ENCODE data around the gene SLC8A1. TPM values are rescaled to one million over a fixed set of nuclear protein-coding genes. Genes with fewer than 3 reads are reported as not detected.

The SLC8A1 gene
- total RNA-seq, 1 experiment from 2014 or later = not detected

- H3K9ac ChIP-seq (ENCODE audit: low read length) = no peak overlapping the region
- 0 out of 2 replicates have a peak, but pooled peaks cover 2% of the 10 kb centered on the region for H3K27me3 ChIP-seq (ENCODE audit: low read length)
- H3K9me2 ChIP-seq (replicated peaks; ENCODE audit: insufficient read depth, low read length) = no peaks in the 10 kb centered on the region
- H2AFZ ChIP-seq (ENCODE audit: low read length) = no peak overlapping the region
- no peak overlapping the region for H3K4me2 ChIP-seq (ENCODE audit: low read depth, low read length, poor library complexity, severe bottlenecking)
- no peak overlapping the region for H3K4me3 ChIP-seq (ENCODE audit: low read length)
- no peaks in the 10 kb centered on the region for H4K20me1 ChIP-seq (ENCODE audit: insufficient read depth, low read depth, low read length)
- H3K79me2 ChIP-seq (ENCODE audit: low read length) = no peaks in the 10 kb centered on the region
- no peaks in the 10 kb centered on the region for H3K36me3 ChIP-seq (ENCODE audit: insufficient read depth, low read length)
- no peak for DNase-seq
- no peaks in the 10 kb centered on the region for H3K4me1 ChIP-seq (ENCODE audit: low read length)
- H3K9me3 ChIP-seq (ENCODE audit: low read length) = no peaks in the 10 kb centered on the region
- no peak overlapping the region for H3K27ac ChIP-seq (ENCODE audit: low read length)
These were observed 343.0 kb downstream of the SLC8A1 start for GRCh38 chr2:40108851-40109250.

DNA sequence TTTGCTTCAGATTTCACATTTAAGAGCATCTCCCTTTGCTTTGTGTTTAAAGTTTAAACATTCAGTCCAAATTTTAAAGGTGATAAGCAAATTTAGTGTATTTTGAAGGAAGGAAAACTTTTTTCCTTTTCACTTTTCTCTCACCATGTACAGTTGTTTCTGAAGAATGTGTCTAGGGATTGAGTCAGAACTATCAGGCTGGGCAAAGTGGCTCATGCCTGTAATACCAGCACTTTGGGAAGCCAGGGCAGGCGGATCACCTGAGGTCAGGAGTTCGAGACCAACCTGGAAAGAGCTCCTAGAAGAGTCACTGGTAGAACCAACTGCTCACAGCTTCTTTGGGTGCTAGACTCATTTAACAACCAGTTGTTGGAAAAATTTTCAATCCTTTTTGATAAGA lies 345.8 kb downstream of the SLC8A1 start:
- H3K9ac ChIP-seq (ENCODE audit: low read length) = no peak overlapping the region
- H3K79me2 ChIP-seq (ENCODE audit: low read length) = no peaks in the 10 kb centered on the region
- no peaks in the 10 kb centered on the region for H3K9me3 ChIP-seq (ENCODE audit: low read length)
- H3K27ac ChIP-seq (ENCODE audit: low read length) = no peak overlapping the region
- H3K27me3 ChIP-seq (ENCODE audit: low read length) = 0 out of 2 replicates have a peak, but pooled peaks cover 2% of the 10 kb centered on the region
- no peaks in the 10 kb centered on the region for H3K9me2 ChIP-seq (replicated peaks; ENCODE audit: insufficient read depth, low read length)
- no peak overlapping the region for H2AFZ ChIP-seq (ENCODE audit: low read length)
- peaks cover 22% of the 10 kb centered on the region for H3K4me1 ChIP-seq (ENCODE audit: low read length)
- H3K4me2 ChIP-seq (ENCODE audit: low read depth, low read length, poor library complexity, severe bottlenecking) = no peak overlapping the region
- no peak for DNase-seq
- H4K20me1 ChIP-seq (ENCODE audit: insufficient read depth, low read depth, low read length) = no peaks in the 10 kb centered on the region
- no peak overlapping the region for H3K4me3 ChIP-seq (ENCODE audit: low read length)
- H3K36me3 ChIP-seq (ENCODE audit: insufficient read depth, low read length) = no peaks in the 10 kb centered on the region

DNA sequence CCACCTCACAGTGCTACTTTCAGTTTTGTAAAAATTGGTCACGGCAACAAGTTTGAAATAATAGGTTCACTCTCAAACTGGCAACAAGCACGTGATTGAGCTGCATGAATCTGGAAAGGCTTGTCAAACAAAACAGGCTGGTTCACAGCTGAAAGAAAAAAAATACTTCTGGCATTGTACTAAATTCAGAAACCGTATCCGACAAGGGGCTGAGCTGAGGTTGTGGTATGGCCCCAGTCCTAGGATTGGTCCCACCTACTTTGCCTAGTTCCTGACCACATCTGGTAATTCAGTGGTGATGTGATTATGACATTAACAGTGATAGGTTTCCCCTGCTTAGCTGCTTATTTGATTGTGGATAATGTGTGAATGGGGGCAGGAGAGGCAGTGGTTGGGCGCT lies 346.3 kb downstream of the SLC8A1 start:
- no peak overlapping the region for H3K4me2 ChIP-seq (ENCODE audit: low read depth, low read length, poor library complexity, severe bottlenecking)
- no peaks in the 10 kb centered on the region for H3K36me3 ChIP-seq (ENCODE audit: insufficient read depth, low read length)
- H3K27me3 ChIP-seq (ENCODE audit: low read length) = 0 out of 2 replicates have a peak, but pooled peaks cover 2% of the 10 kb centered on the region
- no peak overlapping the region for H3K9ac ChIP-seq (ENCODE audit: low read length)
- no peaks in the 10 kb centered on the region for H3K9me2 ChIP-seq (replicated peaks; ENCODE audit: insufficient read depth, low read length)
- no peaks in the 10 kb centered on the region for H3K79me2 ChIP-seq (ENCODE audit: low read length)
- no peaks in the 10 kb centered on the region for H3K9me3 ChIP-seq (ENCODE audit: low read length)
- H3K27ac ChIP-seq (ENCODE audit: low read length) = no peak overlapping the region
- no peaks in the 10 kb centered on the region for H4K20me1 ChIP-seq (ENCODE audit: insufficient read depth, low read depth, low read length)
- no peak overlapping the region for H3K4me3 ChIP-seq (ENCODE audit: low read length)
- no peak for DNase-seq
- H2AFZ ChIP-seq (ENCODE audit: low read length) = no peak overlapping the region
- peaks cover 27% of the 10 kb centered on the region for H3K4me1 ChIP-seq (ENCODE audit: low read length)

DNA sequence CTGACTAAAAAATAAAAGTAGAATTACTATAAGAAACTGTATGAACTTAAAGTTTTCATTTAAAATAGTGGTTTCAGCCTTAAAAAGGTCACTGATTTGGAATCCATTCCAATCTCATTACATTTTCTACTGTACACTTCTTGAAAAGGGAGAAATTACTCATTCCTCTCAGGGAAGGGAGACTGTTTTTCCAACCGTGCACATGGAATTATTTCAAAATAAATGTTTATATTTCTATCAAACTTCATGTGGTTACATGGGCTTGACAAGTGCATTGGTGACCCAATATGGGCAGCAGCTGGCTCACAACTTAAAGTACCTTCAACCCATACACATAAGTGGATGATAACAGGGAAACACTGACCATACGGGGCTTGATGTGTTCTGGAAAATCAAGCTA lies 348.3 kb downstream of the SLC8A1 start:
- no peaks in the 10 kb centered on the region for H3K9me2 ChIP-seq (replicated peaks; ENCODE audit: insufficient read depth, low read length)
- no peak overlapping the region for H3K27ac ChIP-seq (ENCODE audit: low read length)
- 0 out of 2 replicates have a peak, but pooled peaks cover 2% of the 10 kb centered on the region for H3K27me3 ChIP-seq (ENCODE audit: low read length)
- H3K36me3 ChIP-seq (ENCODE audit: insufficient read depth, low read length) = no peaks in the 10 kb centered on the region
- no peaks in the 10 kb centered on the region for H3K9me3 ChIP-seq (ENCODE audit: low read length)
- peaks cover 36% of the 10 kb centered on the region for H3K4me1 ChIP-seq (ENCODE audit: low read length)
- DNase-seq = no peak
- no peak overlapping the region for H3K4me3 ChIP-seq (ENCODE audit: low read length)
- H3K9ac ChIP-seq (ENCODE audit: low read length) = no peak overlapping the region
- no peaks in the 10 kb centered on the region for H3K79me2 ChIP-seq (ENCODE audit: low read length)
- no peak overlapping the region for H2AFZ ChIP-seq (ENCODE audit: low read length)
- H4K20me1 ChIP-seq (ENCODE audit: insufficient read depth, low read depth, low read length) = no peaks in the 10 kb centered on the region
- no peak overlapping the region for H3K4me2 ChIP-seq (ENCODE audit: low read depth, low read length, poor library complexity, severe bottlenecking)

GRCh38 chr2:40103163-40103562 lies 348.7 kb downstream of the SLC8A1 start:
- no peaks in the 10 kb centered on the region for H3K79me2 ChIP-seq (ENCODE audit: low read length)
- H4K20me1 ChIP-seq (ENCODE audit: insufficient read depth, low read depth, low read length) = no peaks in the 10 kb centered on the region
- H3K36me3 ChIP-seq (ENCODE audit: insufficient read depth, low read length) = no peaks in the 10 kb centered on the region
- no peak overlapping the region for H3K27ac ChIP-seq (ENCODE audit: low read length)
- no peaks in the 10 kb centered on the region for H3K9me2 ChIP-seq (replicated peaks; ENCODE audit: insufficient read depth, low read length)
- H3K9ac ChIP-seq (ENCODE audit: low read length) = no peak overlapping the region
- 0 out of 2 replicates have a peak, but pooled peaks cover 2% of the 10 kb centered on the region for H3K27me3 ChIP-seq (ENCODE audit: low read length)
- no peaks in the 10 kb centered on the region for H3K9me3 ChIP-seq (ENCODE audit: low read length)
- H3K4me2 ChIP-seq (ENCODE audit: low read depth, low read length, poor library complexity, severe bottlenecking) = peak overlapping the region; percentile 58
- no peak overlapping the region for H3K4me3 ChIP-seq (ENCODE audit: low read length)
- peaks cover 36% of the 10 kb centered on the region for H3K4me1 ChIP-seq (ENCODE audit: low read length)
- H2AFZ ChIP-seq (ENCODE audit: low read length) = no peak overlapping the region
- DNase-seq = no peak

DNA sequence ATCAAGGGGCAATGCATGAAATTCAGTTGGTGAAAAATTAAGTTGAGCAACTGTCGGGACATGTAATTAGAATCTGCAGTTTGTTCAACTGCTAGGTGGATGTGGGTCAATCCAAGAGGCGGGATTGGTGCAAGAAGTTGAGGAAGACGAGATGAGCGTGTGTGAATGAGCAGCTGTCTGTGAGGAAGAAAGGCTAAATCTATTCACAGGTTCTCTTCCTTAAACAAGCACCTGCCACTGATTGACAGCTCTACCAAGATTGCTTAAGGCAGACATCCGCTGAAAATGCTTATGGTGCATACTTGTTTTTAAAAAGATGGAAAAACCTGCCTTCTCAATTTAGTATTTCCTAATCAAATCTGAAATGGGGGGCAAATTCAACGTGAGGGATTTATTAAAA lies 349.4 kb downstream of the SLC8A1 start:
- Histone ChIP-seq H3K4me2 (ENCODE audit: low read depth, low read length, poor library complexity, severe bottlenecking) (peak overlapping the region; percentile 58), H3K4me1 (ENCODE audit: low read length) (peaks cover 36% of the 10 kb centered on the region), H2AFZ (ENCODE audit: low read length) (no peak overlapping the region), H3K4me3 (ENCODE audit: low read length) (peak overlapping the region; percentile 46; the same call in 1 of the 2 replicates), H3K9ac (ENCODE audit: low read length) (no peak overlapping the region), H3K79me2 (ENCODE audit: low read length) (no peaks in the 10 kb centered on the region), H3K9me2 (replicated peaks; ENCODE audit: insufficient read depth, low read length) (no peaks in the 10 kb centered on the region), H3K27ac (ENCODE audit: low read length) (no peak overlapping the region), H4K20me1 (ENCODE audit: insufficient read depth, low read depth, low read length) (no peaks in the 10 kb centered on the region), H3K36me3 (ENCODE audit: insufficient read depth, low read length) (no peaks in the 10 kb centered on the region), H3K9me3 (ENCODE audit: low read length) (no peaks in the 10 kb centered on the region), H3K27me3 (ENCODE audit: low read length) (0 out of 2 replicates have a peak, but pooled peaks cover 2% of the 10 kb centered on the region)
- DNase-seq = peak; percentile 59

- H3K4me3 ChIP-seq (ENCODE audit: low read length) = peak overlapping the region; percentile 46
- peak overlapping the region; percentile 58 for H3K4me2 ChIP-seq (ENCODE audit: low read depth, low read length, poor library complexity, severe bottlenecking)
- no peak overlapping the region for H2AFZ ChIP-seq (ENCODE audit: low read length)
- H3K4me1 ChIP-seq (ENCODE audit: low read length) = peaks cover 36% of the 10 kb centered on the region
- H3K9ac ChIP-seq (ENCODE audit: low read length) = no peak overlapping the region
- peak overlapping the region; percentile 74 for H3K27ac ChIP-seq (ENCODE audit: low read length)
- H3K79me2 ChIP-seq (ENCODE audit: low read length) = no peaks in the 10 kb centered on the region
- no peaks in the 10 kb centered on the region for H3K36me3 ChIP-seq (ENCODE audit: insufficient read depth, low read length)
- no peaks in the 10 kb centered on the region for H3K9me2 ChIP-seq (replicated peaks; ENCODE audit: insufficient read depth, low read length)
- H4K20me1 ChIP-seq (ENCODE audit: insufficient read depth, low read depth, low read length) = no peaks in the 10 kb centered on the region
- H3K27me3 ChIP-seq (ENCODE audit: low read length) = 0 out of 2 replicates have a peak, but pooled peaks cover 2% of the 10 kb centered on the region
- DNase-seq = peak; percentile 92
- H3K9me3 ChIP-seq (ENCODE audit: low read length) = no peaks in the 10 kb centered on the region
These were observed 350.7 kb downstream of the SLC8A1 start for GRCh38 chr2:40101131-40101575.

DNA sequence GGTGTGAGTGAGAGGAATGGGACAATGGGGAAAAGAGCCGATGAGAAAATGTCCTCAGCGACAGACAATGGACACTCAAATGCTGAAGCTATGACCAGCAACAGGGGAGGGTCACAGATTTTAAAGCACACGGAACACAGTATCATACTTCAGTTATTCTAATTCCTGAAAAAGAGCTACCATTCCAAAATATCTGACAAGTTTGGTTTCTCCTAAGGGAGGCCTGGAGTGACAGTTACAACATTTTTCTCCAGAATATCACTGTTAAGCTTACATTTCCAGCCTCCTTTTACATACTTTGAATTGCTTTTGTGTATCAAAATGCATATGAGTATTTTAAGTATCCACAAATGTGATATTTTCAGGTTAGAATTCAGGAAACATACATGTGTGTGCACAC lies 351.2 kb downstream of the SLC8A1 start:
- Histone ChIP-seq H3K79me2 (ENCODE audit: low read length) (no peaks in the 10 kb centered on the region), H3K9me2 (replicated peaks; ENCODE audit: insufficient read depth, low read length) (no peaks in the 10 kb centered on the region), H3K4me1 (ENCODE audit: low read length) (peaks cover 36% of the 10 kb centered on the region), H3K9ac (ENCODE audit: low read length) (no peak overlapping the region), H3K4me2 (ENCODE audit: low read depth, low read length, poor library complexity, severe bottlenecking) (peak overlapping the region; percentile 58), H3K27ac (ENCODE audit: low read length) (peak overlapping the region; percentile 74), H3K9me3 (ENCODE audit: low read length) (no peaks in the 10 kb centered on the region), H4K20me1 (ENCODE audit: insufficient read depth, low read depth, low read length) (no peaks in the 10 kb centered on the region), H3K27me3 (ENCODE audit: low read length) (0 out of 2 replicates have a peak, but pooled peaks cover 2% of the 10 kb centered on the region), H2AFZ (ENCODE audit: low read length) (no peak overlapping the region), H3K4me3 (ENCODE audit: low read length) (peak overlapping the region; percentile 24; the same call in 1 of the 2 replicates), H3K36me3 (ENCODE audit: insufficient read depth, low read length) (no peaks in the 10 kb centered on the region)
- no peak for DNase-seq
